NCI-H2029 (cell line): ENCODE results near the gene BRMS1.

Experiments used
- DNase-seq: peaks from one replicate; lab custom pipeline; 2025; lab: John Stamatoyannopoulos, UW

BRMS1 gene

DNA sequence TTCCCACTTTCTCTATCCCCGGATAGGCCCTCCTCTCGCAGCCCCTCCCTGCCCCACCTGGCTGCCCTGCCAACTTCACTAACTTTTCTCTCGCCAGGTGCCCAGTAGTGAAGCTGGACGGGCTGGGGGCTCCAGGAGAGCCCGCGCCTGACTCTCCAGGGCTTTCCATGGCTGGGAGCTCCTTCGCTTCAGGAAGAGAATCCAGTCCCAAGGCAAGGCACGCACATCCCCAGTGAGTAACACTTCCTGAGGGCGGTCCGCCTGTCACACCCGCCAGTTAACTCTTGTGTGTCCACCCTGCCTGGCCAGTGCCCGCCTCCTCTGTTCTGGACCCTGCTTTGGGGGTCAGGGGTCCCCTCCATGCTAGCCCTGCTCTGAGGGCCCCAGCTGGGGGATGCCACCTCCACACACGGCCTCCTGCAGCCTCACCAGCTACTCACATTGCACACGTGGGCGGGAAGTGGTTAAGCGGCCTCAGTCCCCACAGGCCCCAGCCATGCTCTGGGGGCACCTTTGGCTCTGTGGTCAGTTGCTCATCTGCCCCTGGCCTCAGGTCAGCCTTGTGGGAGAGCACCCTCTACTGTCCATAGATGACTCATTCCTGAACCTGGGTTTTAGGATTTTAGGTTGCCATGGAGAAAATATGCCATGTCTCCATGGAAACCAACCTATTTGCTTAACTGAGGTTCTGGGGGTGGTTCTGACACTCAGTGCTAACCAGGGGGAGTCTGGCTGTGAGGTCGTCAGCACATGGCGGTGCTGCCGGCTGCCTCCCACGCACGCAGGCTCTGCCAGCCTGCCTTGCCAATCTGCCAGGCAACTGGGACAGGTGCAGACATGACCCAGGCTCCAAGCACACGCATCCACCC lies 8.4 kb downstream of the BRMS1 start, which contains the start of gene RIN1:
Gene RIN1 (minus strand): TSS at position 201 of the 869 bp plus-strand sequence. CDS start 32 bp downstream, at position 169.
- no peak for DNase-seq

- no peak for DNase-seq
Observed at GRCh38 chr11:66335531-66336233, 9.2 kb downstream of the BRMS1 start.

- DNase-seq = no peak
Observed at GRCh38 chr11:66334605-66335442, 10.1 kb downstream of the BRMS1 start.

DNA sequence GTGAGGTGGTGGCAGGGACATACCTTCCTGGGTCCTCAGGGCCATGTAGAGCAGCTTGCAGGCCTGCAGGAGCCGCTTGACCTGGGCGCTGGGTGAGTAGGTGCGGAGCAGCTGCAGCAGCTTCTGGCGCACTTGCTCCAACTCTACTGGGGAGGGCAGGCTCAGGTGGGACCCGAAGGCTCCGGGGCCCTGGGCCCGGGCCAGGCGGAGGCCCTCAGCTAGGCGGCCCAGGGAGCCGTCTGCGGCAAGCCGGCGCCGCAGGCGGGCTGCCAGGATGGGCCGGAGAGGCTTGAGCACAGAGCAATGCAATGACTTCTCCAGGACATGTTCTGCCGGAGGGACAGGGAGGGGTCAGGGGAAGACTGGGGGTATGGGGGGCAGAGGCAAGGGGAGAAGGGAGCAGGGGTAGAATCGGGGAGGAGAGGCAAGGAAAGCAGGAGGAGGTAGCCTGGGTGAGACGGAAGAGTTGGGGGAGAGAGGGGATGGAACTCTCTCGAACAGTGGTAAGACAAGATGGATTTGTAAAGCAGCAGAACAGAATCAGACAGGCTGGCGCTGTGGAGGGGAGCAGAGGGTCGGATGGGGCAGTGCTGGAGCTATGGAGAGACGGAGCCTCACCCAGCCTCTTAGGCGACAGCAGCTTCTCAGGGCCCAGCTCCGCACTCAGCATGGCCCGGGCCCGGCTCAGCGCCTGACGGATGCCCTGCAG lies 10.9 kb downstream of the BRMS1 start:
- DNase-seq = no peak

DNA sequence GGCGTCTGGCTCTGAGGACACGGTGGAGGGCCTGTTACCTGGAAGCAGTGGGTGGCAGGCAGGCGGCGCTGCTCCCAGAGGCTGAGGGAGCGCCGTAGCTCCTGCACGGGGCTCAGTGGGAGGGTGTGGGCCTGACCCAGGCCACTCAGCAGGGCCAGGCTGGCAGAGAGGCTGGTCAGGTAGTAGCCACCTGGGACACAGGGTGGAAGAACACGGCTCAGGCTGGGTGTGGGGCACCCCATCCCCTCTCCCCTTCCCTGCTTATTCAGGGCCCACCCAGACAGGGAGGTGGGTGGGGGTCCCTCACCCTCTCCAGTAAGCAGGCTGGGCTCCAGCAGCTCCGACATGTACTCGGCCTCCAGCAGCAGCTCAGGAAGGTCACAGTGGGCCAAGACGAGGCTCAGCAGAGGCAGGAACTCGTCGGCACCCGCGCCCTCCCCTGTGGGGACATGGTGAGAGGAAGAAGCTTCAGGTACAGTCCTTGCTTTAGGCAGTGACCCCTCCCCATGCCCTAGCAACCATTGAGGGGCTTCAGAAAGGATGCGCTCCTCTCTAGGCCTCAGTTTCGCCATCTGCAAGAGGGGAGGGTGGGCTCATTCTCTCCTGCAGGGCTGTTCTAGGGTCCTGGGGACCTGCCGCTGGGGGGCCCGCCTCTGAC lies 11.6 kb downstream of the BRMS1 start:
- DNase-seq = no peak

DNA sequence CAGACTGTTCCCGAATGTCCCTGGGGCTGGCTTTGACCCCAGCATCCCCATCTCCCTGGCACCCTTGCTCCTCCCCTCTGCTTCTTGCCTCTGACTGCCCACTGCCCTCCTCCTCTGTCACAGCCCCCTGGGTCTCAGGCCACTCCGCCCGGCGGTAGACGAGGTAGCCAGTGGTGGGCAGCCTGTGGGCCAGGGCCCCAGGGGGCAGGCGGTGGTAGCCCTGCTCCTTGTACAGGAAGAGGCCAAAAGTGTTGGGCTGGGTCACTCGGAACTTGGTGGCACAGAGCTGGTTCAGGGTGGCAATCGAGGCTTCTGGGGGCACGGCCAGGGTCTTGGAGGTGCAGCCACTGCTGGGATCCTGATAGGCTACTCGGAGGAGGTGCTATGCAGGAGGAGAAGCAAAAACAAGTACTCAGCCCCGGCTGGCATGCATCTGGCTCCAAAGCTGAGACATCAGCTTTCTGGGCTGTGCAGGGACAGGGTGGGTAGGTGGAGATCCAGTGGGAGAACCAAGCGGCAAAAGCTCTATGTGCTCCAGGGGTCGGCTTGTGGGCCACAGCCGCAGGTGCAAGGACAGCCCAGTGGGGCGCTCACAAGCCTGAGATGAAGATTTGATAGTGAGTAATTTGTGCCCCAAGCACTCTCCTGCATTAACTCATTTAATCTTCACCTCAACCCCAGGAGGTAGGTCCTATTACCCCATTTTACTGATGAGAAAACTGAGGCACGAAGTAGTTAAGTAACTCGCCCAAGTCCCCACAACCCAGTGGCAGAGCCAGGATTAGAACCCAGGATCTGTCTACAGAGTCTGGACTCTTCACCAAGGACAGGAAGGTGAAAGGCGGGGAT lies 12.3 kb downstream of the BRMS1 start:
- no peak for DNase-seq

DNA sequence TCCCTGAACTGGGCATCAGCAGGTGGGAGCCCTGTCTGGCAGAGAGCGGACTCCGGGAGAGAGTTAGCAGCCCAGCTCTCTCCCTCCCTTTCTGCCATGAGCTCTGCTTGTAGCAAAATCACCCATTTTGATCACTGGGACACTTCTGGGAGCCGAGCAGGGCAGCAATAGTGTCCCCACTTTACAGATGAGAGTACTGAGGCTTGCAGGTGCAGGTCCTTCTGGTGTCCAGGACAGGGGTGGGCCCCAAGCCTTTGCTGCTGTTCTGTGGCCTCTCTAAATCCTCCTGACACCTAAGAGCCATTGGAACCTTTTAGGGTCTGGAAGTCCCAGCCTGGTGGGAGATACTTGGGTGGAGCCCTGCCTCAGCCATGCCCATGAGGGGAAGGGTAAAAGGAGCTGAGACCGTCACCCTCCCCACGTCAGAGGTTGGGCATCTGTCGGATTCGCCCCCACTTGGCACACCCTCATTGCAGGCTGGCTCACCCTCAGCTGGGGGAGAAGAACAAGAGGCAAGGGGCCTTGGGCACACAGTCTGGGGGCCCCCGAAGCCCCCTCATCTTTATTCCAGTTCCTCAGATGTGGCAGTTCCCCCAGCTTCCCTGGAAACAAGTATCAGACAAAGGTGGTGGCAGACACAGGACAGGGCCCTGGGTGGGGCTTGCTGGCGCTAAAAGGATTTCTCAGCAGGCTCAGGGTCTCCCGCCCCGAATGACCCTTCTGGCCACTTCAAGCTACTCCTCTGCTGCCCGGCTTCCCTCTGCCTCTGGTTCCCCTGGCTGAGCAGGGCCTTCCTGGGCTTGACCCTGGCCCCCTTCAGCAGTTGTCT lies 13.1 kb downstream of the BRMS1 start:
- DNase-seq = no peak

DNA sequence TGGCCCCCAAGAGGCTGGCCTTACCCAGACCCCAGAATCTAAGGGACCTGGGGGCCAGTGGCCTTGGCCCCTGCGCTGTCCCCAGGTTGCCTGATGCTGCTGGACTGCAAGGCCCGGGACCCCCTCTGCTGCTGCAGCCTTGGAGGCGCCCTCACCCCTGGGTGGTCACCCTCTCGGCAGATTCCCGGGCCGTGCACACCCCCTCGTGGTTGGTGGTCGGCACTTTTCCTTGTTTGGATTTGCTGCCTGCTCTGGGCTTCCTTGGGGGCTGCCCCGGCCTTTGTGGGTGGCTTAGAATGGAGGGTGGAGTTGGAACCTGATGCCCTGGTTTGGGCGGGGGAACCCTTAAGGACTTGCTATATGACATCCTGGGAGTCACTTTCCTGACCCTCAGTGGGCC lies 14.0 kb downstream of the BRMS1 start:
- no peak for DNase-seq

- no peak for DNase-seq
Observed at GRCh38 chr11:66329165-66329673, 15.7 kb downstream of the BRMS1 start.

DNA sequence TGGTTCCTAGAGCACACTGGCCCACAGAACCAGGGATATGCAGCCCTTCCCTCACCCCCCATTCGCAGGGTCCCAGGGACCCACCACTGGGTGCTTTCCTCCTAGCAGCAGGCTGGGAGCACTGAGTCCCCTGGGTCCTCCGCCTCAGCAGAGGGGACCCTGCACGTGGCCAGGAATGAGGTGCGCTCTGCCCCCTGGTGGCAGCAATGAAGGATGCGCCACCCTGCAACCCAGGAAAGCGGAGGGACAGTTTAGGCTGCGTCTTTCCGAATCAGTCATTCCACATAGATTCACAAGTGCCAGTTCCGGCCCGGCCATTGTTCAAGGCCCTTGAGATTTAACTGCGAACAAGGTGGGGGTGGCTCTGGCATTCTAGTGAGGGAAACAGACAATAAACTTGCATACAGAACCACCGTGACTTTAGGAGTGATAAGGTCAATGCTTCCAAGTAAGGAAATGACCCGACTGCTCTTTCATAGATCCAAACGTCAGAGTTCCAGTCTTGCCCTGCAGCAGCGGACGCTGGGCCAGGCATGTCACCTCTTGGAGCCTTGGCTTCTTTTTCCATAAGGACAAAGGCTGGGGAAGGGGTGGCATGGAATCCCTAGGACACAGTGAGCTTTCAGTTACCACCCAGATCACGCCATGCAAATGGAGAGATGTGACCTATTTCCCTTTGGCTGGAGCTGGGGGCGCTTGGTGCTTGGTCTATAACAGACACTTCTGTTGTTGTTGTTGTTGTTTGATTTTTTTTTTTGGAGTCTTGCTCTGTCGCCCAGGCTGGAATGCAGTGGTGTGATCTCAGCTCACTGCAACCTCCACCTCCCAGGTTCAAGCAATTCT lies 16.4 kb downstream of the BRMS1 start:
- DNase-seq = peak; percentile 61

GRCh38 chr11:66328031-66328301 lies 16.9 kb downstream of the BRMS1 start:
- DNase-seq = no peak

DNA sequence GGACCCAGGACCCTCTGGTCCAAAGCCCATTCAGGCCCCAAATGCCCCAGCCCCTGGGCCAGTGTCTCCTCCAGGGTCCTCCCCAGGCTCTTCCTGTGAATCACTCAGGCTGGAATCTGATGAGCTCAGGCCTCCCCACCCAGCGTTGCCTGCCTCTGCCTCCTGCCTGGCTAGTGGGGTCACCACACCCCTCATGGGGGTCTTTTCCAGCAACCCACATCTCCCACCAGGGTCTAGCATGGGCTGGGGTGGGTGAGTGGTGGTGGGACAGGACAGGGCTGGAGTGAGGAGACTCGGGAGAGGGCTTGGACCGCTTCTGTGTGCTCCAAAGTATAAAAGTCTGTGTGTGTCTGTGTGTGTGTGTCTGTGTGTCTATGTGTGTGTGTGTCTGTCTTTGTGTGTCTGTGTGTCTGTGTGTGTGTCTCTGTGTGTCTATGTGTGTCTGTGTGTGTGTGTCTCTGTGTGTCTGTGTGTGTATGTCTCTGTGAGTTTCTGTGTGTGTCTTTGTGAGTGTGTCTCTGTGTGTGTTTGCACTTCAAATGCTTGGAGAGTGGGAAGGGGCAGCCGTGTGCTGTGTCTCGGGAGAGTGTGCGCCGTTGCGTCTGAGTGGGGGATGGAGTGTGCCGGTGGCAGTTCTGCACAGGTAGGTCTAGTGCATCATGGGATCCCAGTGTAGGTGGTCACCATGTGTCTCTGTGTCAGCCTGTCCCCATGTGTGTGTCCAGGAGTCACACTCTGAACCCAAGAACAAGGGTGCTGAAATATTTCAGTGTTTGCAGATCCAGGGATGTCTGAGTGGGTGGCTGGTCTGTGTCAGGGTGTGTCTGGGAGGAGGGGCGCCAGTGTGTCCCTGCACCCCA lies 17.5 kb downstream of the BRMS1 start:
- no peak for DNase-seq

- DNase-seq = no peak
Observed at GRCh38 chr11:66326261-66327111, 18.4 kb downstream of the BRMS1 start.

DNA sequence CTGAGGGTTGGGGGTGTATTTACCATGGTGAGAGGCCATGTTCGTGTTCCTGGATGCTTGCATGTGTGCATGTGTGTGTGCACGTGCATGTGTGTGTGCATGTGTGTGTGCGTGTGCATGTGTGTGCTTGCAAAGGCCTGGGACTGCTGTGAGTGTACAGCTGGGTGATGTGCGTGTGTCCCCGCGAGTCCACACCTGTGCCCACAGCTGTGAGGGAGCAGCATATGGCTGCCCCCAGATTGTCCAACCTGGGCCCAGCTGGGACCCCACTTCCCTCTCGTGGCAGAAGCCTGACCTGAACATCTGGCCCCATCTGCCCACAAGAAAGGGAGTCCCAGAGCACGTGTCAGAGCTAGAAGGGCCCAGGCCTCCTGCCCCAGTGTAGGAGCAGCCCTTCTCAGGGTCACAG lies 19.6 kb downstream of the BRMS1 start:
- no peak for DNase-seq

DNA sequence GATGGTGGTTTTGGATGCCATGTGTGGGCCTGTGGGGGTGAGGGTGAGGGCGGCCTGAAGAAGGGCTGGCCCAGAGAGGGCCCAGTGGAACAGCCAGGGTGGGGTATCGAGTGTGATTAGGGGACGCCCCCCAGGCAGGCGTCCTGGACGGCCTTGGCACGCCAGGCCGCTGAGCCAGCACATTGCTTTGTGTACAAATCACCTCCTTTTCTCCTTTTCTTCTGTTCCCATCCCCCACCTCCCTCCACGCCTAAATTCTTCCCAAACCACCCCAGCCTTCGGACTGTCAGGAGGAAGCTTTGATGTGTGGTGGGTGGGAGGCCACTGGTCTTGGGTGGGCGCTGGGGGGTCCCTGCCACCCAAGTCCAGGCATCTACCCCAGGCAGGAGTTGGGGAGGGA lies 20.2 kb downstream of the BRMS1 start:
- DNase-seq = no peak

- DNase-seq = no peak
Observed at GRCh38 chr11:66323684-66324083, 21.2 kb downstream of the BRMS1 start.
